IMR-90 (cell line): Measurements from ENCODE around the gene PRR19. TPM values are rescaled to one million over a fixed set of nuclear protein-coding genes. Genes with fewer than 3 reads are reported as not detected.

Source experiments
- ATAC-seq: fragments of 200-7000 bp; cut with Tn5 transposase; 2 replicates; pipeline ENCODE4 v1.9.1; 2020; ENCODE audit warnings: low read depth, mild to moderate bottlenecking, moderate library complexity
- BruUV-seq: library from RNA; stranded (reverse); fragments of 400-500 nt; replicated peaks from 2 replicates; lab custom pipeline; 2021; lab: Mats Ljungman, UMichigan
- CTCF ChIA-PET: fragments of 300-600 bp; formaldehyde crosslinking; extraction: SDS; loops from one replicate; lab custom pipeline; 2021; ENCODE audit warnings: antibody characterized with exemption; lab: Yijun Ruan, JAX
- POLR2A ChIA-PET: fragments of 300-600 bp; sonication (Branson Sonifier 250); formaldehyde crosslinking; loops from one replicate; lab custom pipeline; 2022; ENCODE audit warnings: antibody characterized with exemption; ENCODE audit not compliant: unreplicated experiment; lab: Charles Lee
- DNase-seq: peaks from one replicate; pipeline ENCODE4 v3.0.0; 2013
- H2AFZ ChIP-seq: replicated peaks from 2 replicates; pipeline ENCODE3; 2013; ENCODE audit warnings: low read length, mild to moderate bottlenecking; ENCODE audit not compliant: poor library complexity
- H2AK5ac ChIP-seq: 2 replicates; pipeline ENCODE4 v1.6.1; 2013; ENCODE audit warnings: low read depth, low read length, inconsistent platforms
- H2AK9ac ChIP-seq: replicated peaks from 2 replicates; pipeline ENCODE3; 2013; ENCODE audit warnings: mild to moderate bottlenecking, low read depth, low read length, moderate library complexity; ENCODE audit not compliant: poor library complexity
- H2BK120ac ChIP-seq: 2 replicates; pipeline ENCODE4 v1.6.1; 2013; ENCODE audit warnings: low read depth, low read length, inconsistent platforms
- H2BK15ac ChIP-seq: 3 replicates; pipeline ENCODE4 v1.6.1; 2013; ENCODE audit warnings: low read depth, low read length, inconsistent platforms
- H2BK20ac ChIP-seq: 2 replicates; pipeline ENCODE4 v1.6.1; 2013; ENCODE audit warnings: low read depth, mild to moderate bottlenecking, inconsistent platforms, low read length, moderate library complexity
- H2BK5ac ChIP-seq: 2 replicates; pipeline ENCODE4 v1.6.1; 2013; ENCODE audit warnings: mild to moderate bottlenecking, low read depth, low read length, inconsistent platforms; ENCODE audit not compliant: poor library complexity, severe bottlenecking
- H3K14ac ChIP-seq: replicated peaks from 2 replicates; pipeline ENCODE4 v1.6.1; 2013; ENCODE audit warnings: low read depth, low read length, inconsistent platforms
- H3K18ac ChIP-seq: 2 replicates; pipeline ENCODE4 v1.6.1; 2013; ENCODE audit warnings: low read depth, low read length, control low read depth
- H3K23ac ChIP-seq: 2 replicates; pipeline ENCODE4 v1.6.1; 2013; ENCODE audit warnings: low read depth, low read length, inconsistent platforms
- H3K27ac ChIP-seq: 2 replicates; pipeline ENCODE4 v1.5.1; 2013; ENCODE audit warnings: mild to moderate bottlenecking, control low read depth, low read length; ENCODE audit not compliant: insufficient read depth
- H3K27me3 ChIP-seq: 2 replicates; pipeline ENCODE4 v1.6.1; 2013; ENCODE audit warnings: low read length; ENCODE audit not compliant: control insufficient read depth, insufficient read depth
- H3K36me3 ChIP-seq: 2 replicates; pipeline ENCODE4 v1.6.1; 2013; ENCODE audit warnings: low read length, mixed read lengths; ENCODE audit not compliant: control insufficient read depth, insufficient read depth
- H3K4ac ChIP-seq: 2 replicates; pipeline ENCODE4 v1.6.1; 2013; ENCODE audit warnings: low read depth, low read length, inconsistent platforms
- H3K4me1 ChIP-seq: 2 replicates; pipeline ENCODE4 v1.6.1; 2013; ENCODE audit warnings: low read length, mixed read lengths; ENCODE audit not compliant: control insufficient read depth, insufficient read depth
- H3K4me2 ChIP-seq: 2 replicates; pipeline ENCODE4 v1.6.1; 2013; ENCODE audit warnings: low read depth, mild to moderate bottlenecking, control low read depth, low read length, moderate library complexity
- H3K4me3 ChIP-seq: 2 replicates; pipeline ENCODE4 v1.5.1; 2013; ENCODE audit warnings: low read depth, mild to moderate bottlenecking, control low read depth, low read length, moderate library complexity; ENCODE audit not compliant: insufficient read depth
- H3K56ac ChIP-seq: 2 replicates; pipeline ENCODE4 v1.6.1; 2013; ENCODE audit warnings: low read length, inconsistent platforms; ENCODE audit not compliant: insufficient read depth; ENCODE audit errors: extremely low read depth
- H3K79me1 ChIP-seq, 2 experiments: 2 replicates each; pipeline ENCODE4 v1.6.1; 2013; ENCODE audit warnings: low read length in 2 of 2, inconsistent platforms in 1 of 2, low read depth in 1 of 2
- H3K9ac ChIP-seq: 2 replicates; pipeline ENCODE4 v1.6.1; 2013; ENCODE audit warnings: low read depth, low read length, control low read depth
- H3K9me1 ChIP-seq: 2 replicates; pipeline ENCODE4 v1.6.1; 2013; ENCODE audit warnings: low read length, inconsistent platforms; ENCODE audit not compliant: insufficient read depth
- H3K9me3 ChIP-seq: 2 replicates; pipeline ENCODE4 v1.6.1; 2013; ENCODE audit warnings: low read length; ENCODE audit not compliant: control insufficient read depth, insufficient read depth
- H4K20me1 ChIP-seq: 2 replicates; pipeline ENCODE4 v1.6.1; 2013; ENCODE audit warnings: low read length, inconsistent platforms; ENCODE audit not compliant: insufficient read depth
- H4K5ac ChIP-seq: 2 replicates; pipeline ENCODE4 v1.6.1; 2013; ENCODE audit warnings: mild to moderate bottlenecking, low read depth, low read length, control low read depth
- H4K8ac ChIP-seq, 2 experiments: 2 replicates each; pipeline ENCODE4 v1.6.1; 2013; ENCODE audit warnings: low read depth in 2 of 2, low read length in 2 of 2, control low read depth in 1 of 2, inconsistent platforms in 1 of 2
- H4K91ac ChIP-seq: 2 replicates; pipeline ENCODE4 v1.6.1; 2013; ENCODE audit warnings: low read depth, low read length, inconsistent platforms; ENCODE audit not compliant: insufficient read depth
- CHD1 ChIP-seq: IDR thresholded peaks from 2 replicates; pipeline ENCODE4 v1.6.1; 2012; ENCODE audit warnings: low read depth, low read length, improper control_type of control experiment
- NFE2L2 ChIP-seq: fragments of 150-350 bp; IDR thresholded peaks from 2 replicates; pipeline ENCODE4 v1.6.1; 2016; ENCODE audit warnings: low read depth, mild to moderate bottlenecking, low read length
- RAD21 ChIP-seq: IDR thresholded peaks from 2 replicates; pipeline ENCODE4 v1.6.1; 2012; ENCODE audit warnings: low read length, improper control_type of control experiment
- USF2 ChIP-seq: fragments of 150-350 bp; IDR thresholded peaks from 2 replicates; pipeline ENCODE4 v1.6.1; 2017; ENCODE audit warnings: mild to moderate bottlenecking, antibody characterized with exemption, low read length, low read depth
- WGBS, 2 experiments: methylation state at CpG; one replicate each; pipeline versions ENCODE4 v1.1.5 to v1.1.7; 2013; ENCODE audit warnings: missing lambda C conversion rate in 2 of 2; ENCODE audit not compliant: insufficient read length in 1 of 2; ENCODE audit errors: extremely low coverage in 2 of 2; 5-methylcytosine and 5-hydroxymethylcytosine counted together
- dilution Hi-C: fragments of 300-500 bp; cut with HindIII; formaldehyde crosslinking; loops from one replicate; pipeline ENCODE4 v1.14.3; 2018; ENCODE audit warnings: low sequenced_read_pairs; ENCODE audit not compliant: unreplicated experiment
- in situ Hi-C: fragments of 300-500 bp; cut with MboI; formaldehyde crosslinking; loops from 3 replicates; pipeline ENCODE4 v1.14.3; 2019; ENCODE audit warnings: low sequenced_read_pairs, inconsistent platforms, mixed read lengths
- intact Hi-C: fragments of 100-400 bp; cut with micrococcal nuclease; formaldehyde crosslinking; loops from 2 replicates; pipeline ENCODE4 v1.10.0; 2022
- polyA plus RNA-seq, 3 experiments: library from polyadenylated mRNA; depleted of rRNA; stranded (reverse); fragments of >200 nt; gene quantifications; 2 replicates each; pipeline ENCODE4 v1.2.3, GENCODE V29; 2012; ENCODE audit warnings: low replicate concordance in 1 of 3
- total RNA-seq: library from RNA; depleted of rRNA; stranded (reverse); fragments of >200 nt; gene quantifications from 2 replicates; pipeline ENCODE4 v1.2.3, GENCODE V29; 2012

The PRR19 gene
- total and polyA plus RNA-seq, 2 of the 4 experiments (the other 2 are of a cell fraction): 0.36 to 1.6 TPM

DNA sequence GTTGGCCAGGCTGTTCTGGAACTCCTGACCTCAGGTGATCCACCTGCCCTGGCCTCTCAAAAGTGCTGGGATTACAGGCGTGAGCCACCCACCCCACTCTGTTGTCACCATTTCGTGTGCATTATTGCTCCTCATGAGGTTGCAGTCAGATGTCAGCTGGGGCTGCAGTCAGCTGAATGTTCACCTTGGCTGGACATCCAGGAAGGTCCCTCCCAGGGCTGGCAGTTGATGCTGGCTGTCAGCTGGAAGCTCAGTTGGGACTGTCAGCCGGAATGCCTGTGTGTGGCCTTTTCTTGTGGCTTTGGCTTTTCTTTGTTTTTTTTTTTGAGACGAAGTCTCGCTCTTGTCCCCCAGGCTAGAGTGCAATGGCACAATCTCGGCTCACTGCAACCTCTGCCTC lies 30.1 kb downstream of the PRR19 start:
- H3K4me3 ChIP-seq: no peak overlapping the region
- TF ChIP-seq USF2 (no peak), NFE2L2 (no peak), RAD21 (no peak), CHD1 (no peak)
- H3K9me1 ChIP-seq: peaks cover 2% of the 10 kb centered on the region; the same call in 1 of the 2 replicates
- H3K56ac ChIP-seq: no peak overlapping the region
- peaks cover 23% of the 10 kb centered on the region for H4K20me1 ChIP-seq
- no peak overlapping the region for H3K18ac ChIP-seq
- POLR2A ChIA-PET: no interaction called here
- no peak overlapping the region for H2AFZ ChIP-seq
- H3K14ac ChIP-seq: no peak overlapping the region
- in situ Hi-C loops: no loop called here
- dilution Hi-C loops: no loop called here
- WGBS, 2 experiments: 80% methylated on average over 2 of the region's 6 CpGs; no CpG with 5 or more reads in 1 of the 2 experiments
- H3K4ac ChIP-seq: no peak overlapping the region
- no peak overlapping the region for H4K5ac ChIP-seq
- H4K91ac ChIP-seq: no peak overlapping the region
- H2AK9ac ChIP-seq: no peak overlapping the region
- H2BK20ac ChIP-seq: no peak overlapping the region
- H3K4me2 ChIP-seq: no peak overlapping the region
- DNase-seq (no peak), ATAC-seq (no peak)
- H3K27ac ChIP-seq: no peak overlapping the region
- peaks cover 19% of the 10 kb centered on the region for H3K36me3 ChIP-seq
- H3K9ac ChIP-seq: no peak overlapping the region
- H4K8ac ChIP-seq: no peak overlapping the region
- H3K79me1 ChIP-seq: peaks cover 12 to 47% of the 10 kb centered on the region in 2 experiments
- no peak overlapping the region for H2BK5ac ChIP-seq
- intact Hi-C loops: no loop called here
- H3K4me1 ChIP-seq: peaks cover 1% of the 10 kb centered on the region; the same call in 1 of the 2 replicates
- no peak overlapping the region for H2BK120ac ChIP-seq
- no peak overlapping the region for H2AK5ac ChIP-seq
- no peak overlapping the region for H3K23ac ChIP-seq
- H2BK15ac ChIP-seq: no peak overlapping the region
- H3K27me3 ChIP-seq: no peaks in the 10 kb centered on the region
- CTCF ChIA-PET: no interaction called here
- H3K9me3 ChIP-seq: no peaks in the 10 kb centered on the region
- no TSS peak for BruUV-seq
